Lower lobe of right lung (tissue), 2 donors: ENCODE results near the gene AGBL1. TPM values are rescaled to one million over a fixed set of nuclear protein-coding genes. Genes with fewer than 3 reads are reported as not detected.

Source experiments
- ATAC-seq, 2 donors: fragments of 200-7000 bp; cut with Tn5 transposase; one replicate each; pipeline ENCODE4 v1.9.1; 2020 to 2022; ENCODE audit warnings: mild to moderate bottlenecking in 2 of 2, moderate library complexity in 2 of 2
- DNase-seq: peaks from one replicate; pipeline ENCODE4 v3.0.0-alpha.2; 2020
- H3K27ac ChIP-seq: fragments of 200-600 bp; one replicate; pipeline ENCODE4 v1.8.0; 2022
- H3K27me3 ChIP-seq: fragments of 200-600 bp; one replicate; pipeline ENCODE4 v1.8.0; 2022; ENCODE audit warnings: low read depth
- H3K36me3 ChIP-seq: fragments of 200-600 bp; one replicate; pipeline ENCODE4 v1.8.0; 2022; ENCODE audit warnings: mild to moderate bottlenecking
- H3K4me1 ChIP-seq: fragments of 200-600 bp; one replicate; pipeline ENCODE4 v1.8.0; 2022
- H3K4me3 ChIP-seq: fragments of 200-600 bp; one replicate; pipeline ENCODE4 v1.8.0; 2022; ENCODE audit warnings: mild to moderate bottlenecking
- H3K9me3 ChIP-seq: fragments of 200-600 bp; one replicate; pipeline ENCODE4 v1.8.0; 2022
- intact Hi-C: fragments of 100-400 bp; cut with DNase I; formaldehyde crosslinking; loops from one replicate; pipeline ENCODE4 v1.11.0; 2022
- total RNA-seq: library from RNA; stranded (reverse); fragmentation: NEBNext Ultra II Directional; extraction: Animal tissue kit (Norgen Biotek cat#: 25700); gene quantifications from one replicate; pipeline ENCODE4 v1.2.1, GENCODE V29; 2021
- TF ChIP-seq, protein P1 (sequence below): fragments of 200-600 bp; IDR thresholded peaks from one replicate; pipeline ENCODE4 v1.8.0; 2022; ENCODE audit warnings: antibody characterized with exemption, mild to moderate bottlenecking
- donor health status: DM: no; HTN: yes; CAD: no; lungs with severe emphysema.

The AGBL1 gene
- total RNA-seq, 1 donor from 2014 or later: 12.0 TPM

DNA sequence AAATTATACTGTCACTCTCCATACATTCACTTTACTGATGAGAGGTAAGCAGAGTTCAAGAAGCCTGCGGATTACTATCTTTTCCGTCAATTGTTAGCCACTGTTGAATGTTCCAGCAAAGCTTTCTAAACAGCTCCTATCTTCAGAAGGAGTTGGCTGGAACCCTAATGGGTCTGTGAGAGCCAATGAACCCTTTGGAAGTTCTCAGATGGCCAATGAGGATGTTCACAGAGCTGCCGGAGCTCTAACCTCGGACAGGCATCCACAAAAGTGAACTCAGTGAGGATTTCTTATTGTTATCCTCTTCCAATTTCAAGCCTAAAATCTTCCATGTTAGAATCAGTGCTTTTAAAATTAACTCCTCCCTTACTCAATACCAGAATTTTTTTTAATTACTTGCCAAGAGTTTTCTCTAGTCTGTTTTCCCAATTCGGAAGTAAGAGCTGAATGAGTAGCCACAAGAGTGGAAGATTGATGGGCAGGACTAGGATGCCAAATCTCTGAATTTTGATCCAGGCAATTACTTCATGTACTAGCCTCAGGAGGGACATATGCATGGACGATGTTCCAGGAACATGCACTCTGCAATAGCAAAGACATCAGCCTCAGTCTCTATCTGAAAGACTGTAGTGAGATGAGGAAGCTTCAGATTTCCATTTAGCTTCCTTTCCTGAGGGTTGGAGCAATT is 78.1 kb downstream of the AGBL1 start:
- no peak for DNase-seq
- H3K27me3 ChIP-seq: no peaks in the 10 kb centered on the region
- ATAC-seq: no peak

DNA sequence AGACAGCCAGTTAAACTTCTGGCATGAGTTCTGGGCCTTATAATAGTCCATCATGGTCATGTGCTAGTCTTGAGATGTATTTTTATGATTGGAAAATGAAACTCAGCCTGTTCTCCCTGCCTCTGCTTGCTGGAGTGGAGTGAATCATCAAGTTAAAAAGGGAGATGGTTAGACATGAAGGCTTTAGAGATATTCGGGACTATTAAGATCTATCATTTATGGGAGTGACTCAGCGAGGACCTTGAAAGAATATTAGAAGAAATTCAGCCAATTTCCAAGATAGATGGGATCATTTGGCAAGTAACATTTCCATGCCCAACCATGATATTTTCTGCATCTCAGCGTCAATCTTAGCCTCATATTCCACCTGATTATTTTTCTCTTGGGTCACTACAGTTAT is 79.8 kb downstream of the AGBL1 start:
- H3K36me3 ChIP-seq: no peaks in the 10 kb centered on the region
- ATAC-seq: no peak
- TF ChIP-seq, protein P1, sequence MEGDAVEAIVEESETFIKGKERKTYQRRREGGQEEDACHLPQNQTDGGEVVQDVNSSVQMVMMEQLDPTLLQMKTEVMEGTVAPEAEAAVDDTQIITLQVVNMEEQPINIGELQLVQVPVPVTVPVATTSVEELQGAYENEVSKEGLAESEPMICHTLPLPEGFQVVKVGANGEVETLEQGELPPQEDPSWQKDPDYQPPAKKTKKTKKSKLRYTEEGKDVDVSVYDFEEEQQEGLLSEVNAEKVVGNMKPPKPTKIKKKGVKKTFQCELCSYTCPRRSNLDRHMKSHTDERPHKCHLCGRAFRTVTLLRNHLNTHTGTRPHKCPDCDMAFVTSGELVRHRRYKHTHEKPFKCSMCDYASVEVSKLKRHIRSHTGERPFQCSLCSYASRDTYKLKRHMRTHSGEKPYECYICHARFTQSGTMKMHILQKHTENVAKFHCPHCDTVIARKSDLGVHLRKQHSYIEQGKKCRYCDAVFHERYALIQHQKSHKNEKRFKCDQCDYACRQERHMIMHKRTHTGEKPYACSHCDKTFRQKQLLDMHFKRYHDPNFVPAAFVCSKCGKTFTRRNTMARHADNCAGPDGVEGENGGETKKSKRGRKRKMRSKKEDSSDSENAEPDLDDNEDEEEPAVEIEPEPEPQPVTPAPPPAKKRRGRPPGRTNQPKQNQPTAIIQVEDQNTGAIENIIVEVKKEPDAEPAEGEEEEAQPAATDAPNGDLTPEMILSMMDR: no peak
- H3K4me1 ChIP-seq: no peaks in the 10 kb centered on the region
- H3K4me3 ChIP-seq: no peak overlapping the region
- H3K9me3 ChIP-seq: no peaks in the 10 kb centered on the region
- intact Hi-C loops: no loop called here
- H3K27ac ChIP-seq: no peak overlapping the region
- no peak for DNase-seq
- no peaks in the 10 kb centered on the region for H3K27me3 ChIP-seq

More for the DNA sequence above, 78.1 kb downstream of the AGBL1 start:
- Histone ChIP-seq H3K36me3 (no peaks in the 10 kb centered on the region), H3K9me3 (no peaks in the 10 kb centered on the region), H3K4me3 (no peak overlapping the region), H3K4me1 (no peaks in the 10 kb centered on the region), H3K27ac (no peak overlapping the region)
- intact Hi-C loops: no loop called here
- TF ChIP-seq, protein P1: no peak

- no peak overlapping the region for H3K4me3 ChIP-seq
- H3K27ac ChIP-seq: no peak overlapping the region
- no peaks in the 10 kb centered on the region for H3K27me3 ChIP-seq
- H3K36me3 ChIP-seq: no peaks in the 10 kb centered on the region
- TF ChIP-seq, protein P1: no peak
- ATAC-seq: no peak
- no peaks in the 10 kb centered on the region for H3K9me3 ChIP-seq
- DNase-seq: no peak
- intact Hi-C loops: no loop called here
- no peaks in the 10 kb centered on the region for H3K4me1 ChIP-seq
These were observed 81.6 kb downstream of the AGBL1 start for GRCh38 chr15:86161250-86161649.

- Histone ChIP-seq H3K9me3 (no peaks in the 10 kb centered on the region), H3K4me1 (no peaks in the 10 kb centered on the region), H3K36me3 (no peaks in the 10 kb centered on the region), H3K27ac (no peak overlapping the region), H3K4me3 (no peak overlapping the region), H3K27me3 (no peaks in the 10 kb centered on the region)
- DNase-seq (no peak), ATAC-seq (no peak)
- intact Hi-C loops: no loop called here
- TF ChIP-seq, protein P1: no peak
These were observed 82.5 kb downstream of the AGBL1 start for GRCh38 chr15:86162172-86162591.

DNA sequence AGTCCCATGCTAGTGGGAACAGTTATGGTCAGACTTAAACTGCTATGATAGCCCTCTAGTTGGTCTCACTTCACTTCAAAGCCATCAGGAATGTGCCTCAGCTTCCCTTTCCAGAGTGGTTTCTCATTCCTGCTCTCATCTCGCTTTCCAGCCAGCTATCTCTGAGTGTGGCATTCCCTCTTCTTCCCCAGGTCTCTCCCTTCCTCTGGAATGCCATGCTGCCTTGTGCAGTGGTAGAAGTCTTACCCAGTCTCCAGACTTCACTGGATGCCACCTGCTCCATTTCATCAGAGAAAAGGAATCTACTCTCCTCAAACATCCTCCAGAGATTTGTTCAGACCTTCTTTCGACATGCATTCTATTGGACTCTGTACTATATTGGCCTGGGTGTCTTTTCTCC is 83.0 kb downstream of the AGBL1 start:
- intact Hi-C loops: no loop called here
- no peak overlapping the region for H3K4me3 ChIP-seq
- H3K27me3 ChIP-seq: no peaks in the 10 kb centered on the region
- no peaks in the 10 kb centered on the region for H3K4me1 ChIP-seq
- ATAC-seq: no peak
- H3K27ac ChIP-seq: no peak overlapping the region
- no peak for DNase-seq
- H3K9me3 ChIP-seq: no peaks in the 10 kb centered on the region
- no peaks in the 10 kb centered on the region for H3K36me3 ChIP-seq
- TF ChIP-seq, protein P1: no peak
